Nephron progenitor cell (in vitro differentiated cells): ENCODE measurements around the gene NNMT.

Experiments
- DNase-seq: peaks from one replicate; pipeline ENCODE4 v3.0.0; 2021
- H3K27ac Mint-ChIP-seq: 2 replicates; pipeline ENCODE4 v1.8.0; 2021; ENCODE audit warnings: mild to moderate bottlenecking, moderate library complexity, mixed read lengths
- H3K27me3 Mint-ChIP-seq: 2 replicates; pipeline ENCODE4 v1.8.0; 2021; ENCODE audit warnings: mild to moderate bottlenecking, low read depth, mixed read lengths; ENCODE audit not compliant: poor library complexity
- H3K36me3 Mint-ChIP-seq: 2 replicates; pipeline ENCODE4 v1.8.0; 2021; ENCODE audit warnings: low read depth, mixed read lengths
- H3K4me1 Mint-ChIP-seq: 2 replicates; pipeline ENCODE4 v1.8.0; 2021; ENCODE audit warnings: mixed read lengths
- H3K4me3 Mint-ChIP-seq: 2 replicates; pipeline ENCODE4 v1.8.0; 2021; ENCODE audit warnings: mild to moderate bottlenecking, moderate library complexity, mixed read lengths
- H3K9me3 Mint-ChIP-seq: 2 replicates; pipeline ENCODE4 v1.8.0; 2021; ENCODE audit warnings: mild to moderate bottlenecking, moderate library complexity, mixed read lengths
- TF ChIP-seq, protein P1 (sequence below): fragments of 200-600 bp; sonication (generic); IDR thresholded peaks from 2 replicates; pipeline ENCODE4 v1.5.0; 2021; ENCODE audit warnings: antibody characterized with exemption

The NNMT gene

GRCh38 chr11:114308689-114309089, 12.5 kb downstream of the NNMT start:
- DNase-seq: no peak
- Mint-ChIP-seq H3K27me3 (peaks cover 4% of the 10 kb centered on the region), H3K27ac (no peak overlapping the region), H3K4me3 (no peak overlapping the region), H3K4me1 (peaks cover 7% of the 10 kb centered on the region), H3K9me3 (peaks cover 22% of the 10 kb centered on the region), H3K36me3 (no peaks in the 10 kb centered on the region)
- TF ChIP-seq, protein P1, sequence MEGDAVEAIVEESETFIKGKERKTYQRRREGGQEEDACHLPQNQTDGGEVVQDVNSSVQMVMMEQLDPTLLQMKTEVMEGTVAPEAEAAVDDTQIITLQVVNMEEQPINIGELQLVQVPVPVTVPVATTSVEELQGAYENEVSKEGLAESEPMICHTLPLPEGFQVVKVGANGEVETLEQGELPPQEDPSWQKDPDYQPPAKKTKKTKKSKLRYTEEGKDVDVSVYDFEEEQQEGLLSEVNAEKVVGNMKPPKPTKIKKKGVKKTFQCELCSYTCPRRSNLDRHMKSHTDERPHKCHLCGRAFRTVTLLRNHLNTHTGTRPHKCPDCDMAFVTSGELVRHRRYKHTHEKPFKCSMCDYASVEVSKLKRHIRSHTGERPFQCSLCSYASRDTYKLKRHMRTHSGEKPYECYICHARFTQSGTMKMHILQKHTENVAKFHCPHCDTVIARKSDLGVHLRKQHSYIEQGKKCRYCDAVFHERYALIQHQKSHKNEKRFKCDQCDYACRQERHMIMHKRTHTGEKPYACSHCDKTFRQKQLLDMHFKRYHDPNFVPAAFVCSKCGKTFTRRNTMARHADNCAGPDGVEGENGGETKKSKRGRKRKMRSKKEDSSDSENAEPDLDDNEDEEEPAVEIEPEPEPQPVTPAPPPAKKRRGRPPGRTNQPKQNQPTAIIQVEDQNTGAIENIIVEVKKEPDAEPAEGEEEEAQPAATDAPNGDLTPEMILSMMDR: no peak

DNA sequence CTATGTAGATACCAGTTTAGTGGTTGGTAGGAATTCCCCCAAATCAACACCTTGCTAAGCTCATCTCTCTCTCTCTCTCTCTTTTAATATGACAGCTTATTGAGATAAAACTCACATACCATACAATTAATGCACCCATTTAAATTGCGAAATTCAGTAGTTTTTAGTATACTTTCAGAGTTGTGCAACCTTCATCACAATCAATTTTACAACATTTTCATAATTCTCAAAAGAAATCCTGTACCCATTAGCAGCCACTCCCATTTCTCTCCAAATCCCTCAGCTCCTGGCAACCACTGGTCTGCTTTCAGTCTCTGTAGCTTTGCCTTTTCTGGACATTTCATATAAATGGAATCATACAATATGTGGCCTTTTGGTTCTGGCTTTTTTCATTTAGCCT, 13.3 kb downstream of the NNMT start:
- Mint-ChIP-seq H3K4me1 (peaks cover 7% of the 10 kb centered on the region), H3K27ac (no peak overlapping the region), H3K27me3 (peaks cover 4% of the 10 kb centered on the region), H3K9me3 (peaks cover 22% of the 10 kb centered on the region), H3K36me3 (no peaks in the 10 kb centered on the region), H3K4me3 (no peak overlapping the region)
- TF ChIP-seq, protein P1: no peak
- DNase-seq: no peak

- H3K4me3 Mint-ChIP-seq: no peak overlapping the region
- DNase-seq: no peak
- peaks cover 4% of the 10 kb centered on the region for H3K27me3 Mint-ChIP-seq
- H3K36me3 Mint-ChIP-seq: no peaks in the 10 kb centered on the region
- H3K9me3 Mint-ChIP-seq: peaks cover 23% of the 10 kb centered on the region
- TF ChIP-seq, protein P1: no peak
- H3K27ac Mint-ChIP-seq: no peak overlapping the region
- H3K4me1 Mint-ChIP-seq: peaks cover 7% of the 10 kb centered on the region
Measured at GRCh38 chr11:114310095-114310494, 13.9 kb downstream of the NNMT start.

GRCh38 chr11:114311946-114312345, 15.7 kb downstream of the NNMT start:
- DNase-seq: no peak
- no peak overlapping the region for H3K27ac Mint-ChIP-seq
- peaks cover 4% of the 10 kb centered on the region for H3K27me3 Mint-ChIP-seq
- peaks cover 20% of the 10 kb centered on the region for H3K4me1 Mint-ChIP-seq
- TF ChIP-seq, protein P1: no peak
- H3K4me3 Mint-ChIP-seq: no peak overlapping the region
- no peaks in the 10 kb centered on the region for H3K36me3 Mint-ChIP-seq
- peaks cover 21% of the 10 kb centered on the region for H3K9me3 Mint-ChIP-seq

- no peak overlapping the region for H3K27ac Mint-ChIP-seq
- H3K9me3 Mint-ChIP-seq: peaks cover 11% of the 10 kb centered on the region
- TF ChIP-seq, protein P1: no peak
- H3K27me3 Mint-ChIP-seq: peaks cover 9% of the 10 kb centered on the region
- DNase-seq: no peak
- H3K4me3 Mint-ChIP-seq: no peak overlapping the region
- H3K4me1 Mint-ChIP-seq: peaks cover 13% of the 10 kb centered on the region
- H3K36me3 Mint-ChIP-seq: no peaks in the 10 kb centered on the region
Measured at GRCh38 chr11:114314096-114314495, 17.9 kb downstream of the NNMT start.

- Mint-ChIP-seq H3K27ac (peak overlapping the region; percentile 45), H3K4me1 (peaks cover 29% of the 10 kb centered on the region), H3K4me3 (peak overlapping the region; percentile 11), H3K9me3 (peaks cover 11% of the 10 kb centered on the region), H3K36me3 (no peaks in the 10 kb centered on the region), H3K27me3 (peaks cover 6% of the 10 kb centered on the region)
- no peak for DNase-seq
- TF ChIP-seq, protein P1: no peak
Measured at GRCh38 chr11:114315749-114316368, 19.7 kb downstream of the NNMT start.
